NCI-H1436 (cell line): ENCODE data around the gene SNU13.
A peak's percentile ranks its signal among the peaks of the same experiment; 100 is the strongest.
"Not testable (repeated sequence)": the region's sequence is repeated elsewhere in the genome, so short reads cannot be mapped to it uniquely, and the experiment has no call there.

Experiments used
- DNase-seq: peaks from one replicate; lab custom pipeline; 2025; lab: John Stamatoyannopoulos, UW

Gene SNU13

GRCh38 chr22:41688365-41689211, at the start of gene SNU13:
SNU13 (minus strand) TSS chr22:41688867; CDS start chr22:41688796, 71 bp downstream.
- peak; percentile 91 for DNase-seq

GRCh38 chr22:41733241-41733640, 44.6 kb upstream of the SNU13 start:
- DNase-seq, result not testable (repeated sequence)

GRCh38 chr22:41732096-41732772, 43.6 kb upstream of the SNU13 start:
- DNase-seq, result no peak

- DNase-seq, result no peak
Measured at GRCh38 chr22:41731609-41732008, 42.9 kb upstream of the SNU13 start.

- DNase-seq, result no peak
Measured at GRCh38 chr22:41725510-41726110, 36.9 kb upstream of the SNU13 start.

- DNase-seq, result no peak
Measured at GRCh38 chr22:41722496-41722895, 33.8 kb upstream of the SNU13 start.

GRCh38 chr22:41713004-41713403, 24.3 kb upstream of the SNU13 start:
- no peak for DNase-seq

- no peak for DNase-seq
Measured at GRCh38 chr22:41709341-41709740, 20.7 kb upstream of the SNU13 start.

- DNase-seq, result no peak
Measured at GRCh38 chr22:41702763-41703162, 14.1 kb upstream of the SNU13 start.

- DNase-seq, result no peak
Measured at GRCh38 chr22:41700108-41700364, 11.4 kb upstream of the SNU13 start.

GRCh38 chr22:41699264-41700107, 10.8 kb upstream of the SNU13 start, which contains the start of gene MEI1:
MEI1 (plus strand) TSS chr22:41699503; CDS start chr22:41699539, 36 bp downstream.
- DNase-seq, result no peak

GRCh38 chr22:41697126-41697775, 8.6 kb upstream of the SNU13 start:
- peak; percentile 83 for DNase-seq

- no peak for DNase-seq
Measured at GRCh38 chr22:41696703-41697102, 8.0 kb upstream of the SNU13 start.

- DNase-seq, result no peak
Measured at GRCh38 chr22:41695211-41695610, 6.5 kb upstream of the SNU13 start.

GRCh38 chr22:41690476-41690875, 1.8 kb upstream of the SNU13 start:
- DNase-seq, result no peak

GRCh38 chr22:41687901-41688364, 734 bp downstream of the SNU13 start:
- no peak for DNase-seq

GRCh38 chr22:41686890-41687289, 1.8 kb downstream of the SNU13 start:
- DNase-seq, result not testable (repeated sequence)

GRCh38 chr22:41684194-41684593, 4.5 kb downstream of the SNU13 start:
- no peak for DNase-seq

GRCh38 chr22:41683616-41684015, 5.1 kb downstream of the SNU13 start:
- no peak for DNase-seq

- no peak for DNase-seq
Measured at GRCh38 chr22:41683052-41683451, 5.6 kb downstream of the SNU13 start.

- DNase-seq, result peak; percentile 59
Measured at GRCh38 chr22:41682033-41682807, 6.4 kb downstream of the SNU13 start.
